GM12892 (cell line): ENCODE measurements around the gene OTOGL.

ENCODE experiments used
- POLR2A ChIP-seq: IDR thresholded peaks from 2 replicates; pipeline ENCODE4 v1.6.1; 2011; ENCODE audit warnings: low read depth, low read length, control low read depth
- POLR2AphosphoS5 ChIP-seq: IDR thresholded peaks from 2 replicates; pipeline ENCODE4 v1.6.1; 2011; ENCODE audit warnings: low read depth, low read length, control low read depth
- TAF1 ChIP-seq: IDR thresholded peaks from 2 replicates; pipeline ENCODE4 v1.6.1; 2011; ENCODE audit warnings: low read depth, mild to moderate bottlenecking, control low read depth, low read length, borderline replicate concordance

GRCh38 chr12:80293759-80294158 is 194.4 kb downstream of the OTOGL start:
- TF ChIP-seq POLR2AphosphoS5 (no peak), POLR2A (no peak), TAF1 (no peak)
